ENCODE measurements around the gene MTIF2.

DNA sequence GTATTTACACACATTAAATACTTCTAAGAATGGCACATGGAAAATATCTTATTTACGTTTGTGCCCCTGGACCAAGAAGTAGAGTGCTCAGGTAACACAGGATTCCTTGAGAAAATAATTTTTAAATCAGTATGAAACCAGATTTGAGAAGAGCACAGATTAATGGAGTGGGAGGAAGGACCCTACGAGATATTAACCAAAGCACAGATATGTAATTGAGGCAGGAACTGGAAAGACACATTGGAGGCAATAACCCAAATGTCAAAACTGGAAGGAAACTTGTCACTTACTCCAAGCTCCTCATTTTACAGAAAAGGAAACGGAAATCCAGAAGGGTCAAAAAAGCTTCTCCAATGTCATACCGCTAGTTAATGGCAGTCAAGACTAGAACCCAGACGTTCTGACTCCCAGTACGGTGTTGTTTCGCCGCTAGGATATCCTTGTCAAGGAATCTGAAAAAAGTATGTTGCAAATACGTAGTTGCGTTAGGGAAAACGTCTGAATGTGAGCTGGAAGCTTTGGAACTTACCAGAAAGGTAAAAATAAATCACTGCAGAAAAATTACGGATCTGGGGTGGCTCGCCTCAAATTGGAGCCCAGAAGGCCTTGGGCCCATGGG is 634 bp downstream of the MTIF2 start:
- TF ChIP-seq POLR2A (IDR thresholded peaks at IDR 0.05; ENCODE audit: low read length) (no peak), GATA1 (IDR thresholded peaks at IDR 0.05; ENCODE audit: low read depth, low read length) (no peak)

All from erythroblast (primary cell).